ENCODE data around the gene EFHD2. TPM values are rescaled to one million over a fixed set of nuclear protein-coding genes. Genes with fewer than 3 reads are reported as not detected.

EFHD2 gene
- total RNA-seq, 1 experiment from 2014 or later = 69.7 TPM

DNA sequence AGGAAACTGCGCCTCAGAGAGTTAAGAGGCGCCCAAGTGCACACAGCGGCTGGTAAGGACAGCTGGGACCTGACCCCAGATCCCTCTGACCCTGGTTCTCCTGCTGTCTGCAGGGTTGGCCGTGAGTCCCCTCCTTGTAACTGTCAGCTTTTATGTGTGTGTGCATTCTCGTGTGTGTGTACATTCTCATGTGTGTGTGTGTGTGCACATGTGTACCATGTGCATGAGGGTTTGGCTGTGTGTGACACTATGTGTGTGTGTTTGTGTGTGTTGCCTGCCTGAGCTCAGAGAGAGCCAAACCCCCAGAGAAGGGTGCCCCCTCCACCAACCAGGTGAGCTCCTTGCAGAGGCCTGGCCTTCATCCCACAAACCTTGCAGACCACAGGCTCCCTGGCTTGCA lies 25.9 kb upstream of the EFHD2 start:
- intact Hi-C loops (cut with micrococcal nuclease) = no loop called here
- no peaks in the 10 kb centered on the region for H4K20me1 ChIP-seq (ENCODE audit: insufficient read depth)
- POLR2A ChIA-PET = no interaction called here
- no peak overlapping the region for H3K9ac ChIP-seq (ENCODE audit: low read length)
- no peak for TF ChIP-seq YY1 (IDR thresholded peaks at IDR 0.05; ENCODE audit: extremely low read depth, insufficient replicate concordance, low read depth, low read length)
- TF ChIP-seq POLR2A (IDR thresholded peaks at IDR 0.05; ENCODE audit: borderline replicate concordance, extremely low read depth, insufficient read depth, insufficient read length) = no peak
- no peak for TF ChIP-seq EZH2 (IDR thresholded peaks at IDR 0.05)
- TF ChIP-seq CEBPB (IDR thresholded peaks at IDR 0.05; ENCODE audit: low read depth) = no peak
- TF ChIP-seq, protein P1, sequence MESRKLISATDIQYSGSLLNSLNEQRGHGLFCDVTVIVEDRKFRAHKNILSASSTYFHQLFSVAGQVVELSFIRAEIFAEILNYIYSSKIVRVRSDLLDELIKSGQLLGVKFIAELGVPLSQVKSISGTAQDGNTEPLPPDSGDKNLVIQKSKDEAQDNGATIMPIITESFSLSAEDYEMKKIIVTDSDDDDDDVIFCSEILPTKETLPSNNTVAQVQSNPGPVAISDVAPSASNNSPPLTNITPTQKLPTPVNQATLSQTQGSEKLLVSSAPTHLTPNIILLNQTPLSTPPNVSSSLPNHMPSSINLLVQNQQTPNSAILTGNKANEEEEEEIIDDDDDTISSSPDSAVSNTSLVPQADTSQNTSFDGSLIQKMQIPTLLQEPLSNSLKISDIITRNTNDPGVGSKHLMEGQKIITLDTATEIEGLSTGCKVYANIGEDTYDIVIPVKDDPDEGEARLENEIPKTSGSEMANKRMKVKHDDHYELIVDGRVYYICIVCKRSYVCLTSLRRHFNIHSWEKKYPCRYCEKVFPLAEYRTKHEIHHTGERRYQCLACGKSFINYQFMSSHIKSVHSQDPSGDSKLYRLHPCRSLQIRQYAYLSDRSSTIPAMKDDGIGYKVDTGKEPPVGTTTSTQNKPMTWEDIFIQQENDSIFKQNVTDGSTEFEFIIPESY (IDR thresholded peaks at IDR 0.05; ENCODE audit: extremely low read depth, insufficient replicate concordance, low read length) = no peak
- TF ChIP-seq, protein P2, sequence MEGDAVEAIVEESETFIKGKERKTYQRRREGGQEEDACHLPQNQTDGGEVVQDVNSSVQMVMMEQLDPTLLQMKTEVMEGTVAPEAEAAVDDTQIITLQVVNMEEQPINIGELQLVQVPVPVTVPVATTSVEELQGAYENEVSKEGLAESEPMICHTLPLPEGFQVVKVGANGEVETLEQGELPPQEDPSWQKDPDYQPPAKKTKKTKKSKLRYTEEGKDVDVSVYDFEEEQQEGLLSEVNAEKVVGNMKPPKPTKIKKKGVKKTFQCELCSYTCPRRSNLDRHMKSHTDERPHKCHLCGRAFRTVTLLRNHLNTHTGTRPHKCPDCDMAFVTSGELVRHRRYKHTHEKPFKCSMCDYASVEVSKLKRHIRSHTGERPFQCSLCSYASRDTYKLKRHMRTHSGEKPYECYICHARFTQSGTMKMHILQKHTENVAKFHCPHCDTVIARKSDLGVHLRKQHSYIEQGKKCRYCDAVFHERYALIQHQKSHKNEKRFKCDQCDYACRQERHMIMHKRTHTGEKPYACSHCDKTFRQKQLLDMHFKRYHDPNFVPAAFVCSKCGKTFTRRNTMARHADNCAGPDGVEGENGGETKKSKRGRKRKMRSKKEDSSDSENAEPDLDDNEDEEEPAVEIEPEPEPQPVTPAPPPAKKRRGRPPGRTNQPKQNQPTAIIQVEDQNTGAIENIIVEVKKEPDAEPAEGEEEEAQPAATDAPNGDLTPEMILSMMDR (IDR thresholded peaks at IDR 0.05 in 2 of 3, conservative IDR thresholded peaks at IDR 0.05 in 1 of 3; ENCODE audit: borderline replicate concordance in 1 of 3, insufficient read depth in 1 of 3, low read depth in 2 of 3, low read length in 2 of 3) = no peak
- TF ChIP-seq, protein P3, sequence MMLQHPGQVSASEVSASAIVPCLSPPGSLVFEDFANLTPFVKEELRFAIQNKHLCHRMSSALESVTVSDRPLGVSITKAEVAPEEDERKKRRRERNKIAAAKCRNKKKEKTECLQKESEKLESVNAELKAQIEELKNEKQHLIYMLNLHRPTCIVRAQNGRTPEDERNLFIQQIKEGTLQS (IDR thresholded peaks at IDR 0.05) = no peak
- H2AFZ ChIP-seq (ENCODE audit: low read depth, low read length, poor library complexity, severe bottlenecking) = no peak overlapping the region
- H3K27me3 ChIP-seq (ENCODE audit: insufficient read depth, low read length) = no peaks in the 10 kb centered on the region
- BruUV-seq (replicated peaks) = no TSS peak
- H3K4me1 ChIP-seq (ENCODE audit: control insufficient read depth in 1 of 2, insufficient read depth in 2 of 2, low read length in 2 of 2) = no peaks in the 10 kb centered on the region
- no peaks in the 10 kb centered on the region for H3K79me2 ChIP-seq (ENCODE audit: insufficient read depth, low read length)
- RAD21 ChIA-PET (ENCODE audit: low non-redundant PET in 1 of 2, low total read pairs in 2 of 2, uncharacterized antibody in 2 of 2, unreplicated experiment in 2 of 2) = no interaction called here
- DNase-seq (ENCODE audit: low read depth, low spot score) = no peak
- H3K9me3 ChIP-seq (ENCODE audit: control insufficient read depth in 1 of 2, insufficient read depth in 1 of 2, low read depth in 1 of 2, low read length in 2 of 2) = no peaks in the 10 kb centered on the region
- no peak overlapping the region for H3K4me2 ChIP-seq (ENCODE audit: low read length)
- no peaks in the 10 kb centered on the region for H3K9me2 ChIP-seq (ENCODE audit: insufficient read depth)
- no peaks in the 10 kb centered on the region for H3K36me3 ChIP-seq (ENCODE audit: control insufficient read depth in 1 of 2, insufficient read depth in 2 of 2, low read length in 2 of 2)
- ATAC-seq = no peak
- no peak overlapping the region for H3K27ac ChIP-seq (ENCODE audit: low read depth, low read length)
- no peak overlapping the region for H3K4me3 ChIP-seq (replicated peaks in 1 of 2; ENCODE audit: low read depth in 1 of 2, low read length in 2 of 2)
- CTCF ChIA-PET = no interaction called here

All from HCT116 (cell line).